PC-3 (cell line): ENCODE results near the gene UBE2QL1. TPM values are rescaled to one million over a fixed set of nuclear protein-coding genes. Genes with fewer than 3 reads are reported as not detected.

Experiments used
- ATAC-seq: fragments of 200-7000 bp; cut with Tn5 transposase; 2 replicates; pipeline ENCODE4 v1.9.1; 2020; ENCODE audit warnings: mild to moderate bottlenecking, moderate library complexity
- BruUV-seq: library from RNA; stranded (reverse); fragments of 400-500 nt; replicated peaks from 2 replicates; lab custom pipeline; 2021; lab: Mats Ljungman, UMichigan
- CTCF ChIA-PET: fragments of 300-600 bp; sonication (Branson Sonifier 250); formaldehyde crosslinking; loops from one replicate; lab custom pipeline; 2022; ENCODE audit warnings: antibody characterized with exemption; lab: Charles Lee
- POLR2A ChIA-PET: fragments of 300-600 bp; sonication (Branson Sonifier 250); formaldehyde crosslinking; loops from one replicate; lab custom pipeline; 2022; ENCODE audit warnings: antibody characterized with exemption; ENCODE audit not compliant: unreplicated experiment; lab: Charles Lee
- DNase-seq: peaks from one replicate; pipeline ENCODE4 v3.0.0-alpha.2; 2015
- H2AFZ ChIP-seq: fragments of 300-600 bp; sonication (generic); 2 replicates; pipeline ENCODE4 v1.6.0; 2016; ENCODE audit warnings: antibody characterized with exemption, low read length
- H3F3A ChIP-seq: fragments of 300-600 bp; sonication (generic); one replicate; pipeline ENCODE4 v1.6.0; 2017; ENCODE audit warnings: antibody characterized with exemption, low read length, control low read depth, mild to moderate bottlenecking; ENCODE audit not compliant: unreplicated experiment
- H3K27ac ChIP-seq: fragments of 300-600 bp; sonication (generic); 2 replicates; pipeline ENCODE4 v1.5.1; 2016; ENCODE audit warnings: mild to moderate bottlenecking, low read length
- H3K27me3 ChIP-seq: fragments of 300-600 bp; sonication (generic); 2 replicates; pipeline ENCODE4 v1.6.1; 2016; ENCODE audit warnings: low read length, mixed read lengths
- H3K36me3 ChIP-seq: fragments of 300-600 bp; sonication (generic); 2 replicates; pipeline ENCODE4 v1.6.1; 2016; ENCODE audit warnings: low read depth, mixed run types, low read length, mixed read lengths
- H3K4me1 ChIP-seq: fragments of 300-600 bp; sonication (generic); 2 replicates; pipeline ENCODE4 v1.5.1; 2016; ENCODE audit warnings: low read length; ENCODE audit not compliant: insufficient read depth
- H3K4me2 ChIP-seq: fragments of 300-600 bp; sonication (generic); 2 replicates; pipeline ENCODE4 v1.6.0; 2016; ENCODE audit warnings: low read length
- H3K4me3 ChIP-seq: fragments of 300-600 bp; sonication (generic); 2 replicates; pipeline ENCODE4 v1.5.1; 2016; ENCODE audit warnings: mild to moderate bottlenecking, low read length, mixed read lengths
- H3K79me2 ChIP-seq: fragments of 300-600 bp; sonication (generic); 2 replicates; pipeline ENCODE4 v1.6.1; 2017; ENCODE audit warnings: low read length, mixed read lengths
- H3K9ac ChIP-seq: fragments of 300-600 bp; sonication (generic); 2 replicates; pipeline ENCODE4 v1.6.0; 2016; ENCODE audit warnings: mild to moderate bottlenecking, low read length
- H3K9me2 ChIP-seq: fragments of 300-600 bp; sonication (generic); replicated peaks from 2 replicates; pipeline ENCODE4 v1.6.1; 2016; ENCODE audit warnings: mixed run types, low read length, mixed read lengths
- H3K9me3 ChIP-seq: fragments of 300-600 bp; sonication (generic); 2 replicates; pipeline ENCODE4 v1.6.1; 2016; ENCODE audit warnings: low read length, mixed read lengths
- H4K20me1 ChIP-seq: fragments of 300-600 bp; sonication (generic); 2 replicates; pipeline ENCODE4 v1.6.1; 2016; ENCODE audit warnings: low read length, mixed read lengths
- EZH2 ChIP-seq: fragments of 300-600 bp; sonication (generic); IDR thresholded peaks from one replicate; pipeline ENCODE4 v1.6.1; 2017; ENCODE audit warnings: antibody characterized with exemption, mild to moderate bottlenecking, low read length; ENCODE audit not compliant: unreplicated experiment
- EZH2phosphoT487 ChIP-seq: fragments of 300-600 bp; sonication (generic); IDR thresholded peaks from 2 replicates; pipeline ENCODE4 v1.6.1; 2018; ENCODE audit warnings: mild to moderate bottlenecking, antibody characterized with exemption, low read length, borderline replicate concordance
- intact Hi-C: fragments of 100-400 bp; cut with micrococcal nuclease; formaldehyde crosslinking; loops from 2 replicates; pipeline ENCODE4 v1.9.0; 2023
- total RNA-seq: library from RNA; depleted of rRNA; stranded (reverse); fragments of >200 nt; gene quantifications from 2 replicates; pipeline ENCODE4 v1.2.3, GENCODE V29; 2014
- TF ChIP-seq, protein P1 (sequence below): fragments of 300-600 bp; sonication (generic); conservative IDR thresholded peaks from 2 replicates; pipeline ENCODE4 v1.5.1; 2017; ENCODE audit warnings: antibody characterized with exemption, low read depth, mild to moderate bottlenecking, low read length

UBE2QL1 gene
- total RNA-seq, 1 experiment from 2014 or later, result 8.8 TPM

DNA sequence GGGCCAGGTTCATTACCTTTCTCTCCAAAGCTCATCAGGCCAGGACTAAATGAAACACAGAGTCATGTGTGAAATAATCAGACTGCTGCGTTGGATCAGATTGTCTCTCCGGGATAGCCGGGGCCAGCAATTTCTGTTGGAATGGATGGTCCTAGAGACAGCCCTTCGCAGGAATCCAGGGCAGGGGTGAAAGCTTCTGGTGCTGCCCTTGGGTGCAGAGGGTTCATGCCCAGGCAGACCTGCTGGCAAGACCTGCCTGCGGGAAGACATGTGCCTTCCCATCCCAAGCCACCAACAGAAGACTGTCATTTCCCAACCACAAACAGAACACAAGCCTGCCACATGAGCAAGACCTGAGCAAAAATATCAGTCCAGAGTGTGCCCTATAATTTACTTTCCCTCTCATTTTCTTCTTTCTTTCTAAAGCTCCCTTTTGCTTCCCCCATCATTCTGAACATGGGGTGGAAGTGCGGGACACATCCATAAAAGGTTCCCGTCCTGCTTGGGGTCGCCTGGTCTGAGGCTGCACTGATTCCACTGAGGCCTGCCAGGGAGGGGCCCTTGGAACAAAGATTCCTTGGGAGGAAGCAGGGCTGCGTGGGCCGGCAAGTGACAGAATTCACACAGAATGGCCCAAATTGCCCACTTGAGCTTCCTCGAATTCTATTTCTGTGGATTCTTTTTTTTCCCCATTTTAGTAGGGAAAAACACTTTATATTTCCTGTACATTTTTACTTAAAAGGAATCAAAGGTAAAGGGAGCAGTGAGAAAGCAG lies 57.3 kb downstream of the UBE2QL1 start:
- 0 out of 2 replicates have a peak, but pooled peaks cover 3% of the 10 kb centered on the region for H3K9me2 ChIP-seq
- H3K79me2 ChIP-seq, result no peaks in the 10 kb centered on the region
- no peaks in the 10 kb centered on the region for H3K9me3 ChIP-seq
- no peak for ATAC-seq
- no peak overlapping the region for H3K9ac ChIP-seq
- POLR2A ChIA-PET, result no interaction called here
- no peaks in the 10 kb centered on the region for H3F3A ChIP-seq
- no peaks in the 10 kb centered on the region for H3K27me3 ChIP-seq
- H3K4me1 ChIP-seq, result peaks cover 19% of the 10 kb centered on the region
- H2AFZ ChIP-seq, result no peak overlapping the region
- no peak overlapping the region for H3K4me3 ChIP-seq
- H3K4me2 ChIP-seq, result no peak overlapping the region; the same call in 1 of the 2 replicates
- no peak for DNase-seq
- no peak for TF ChIP-seq EZH2
- TF ChIP-seq, protein P1, sequence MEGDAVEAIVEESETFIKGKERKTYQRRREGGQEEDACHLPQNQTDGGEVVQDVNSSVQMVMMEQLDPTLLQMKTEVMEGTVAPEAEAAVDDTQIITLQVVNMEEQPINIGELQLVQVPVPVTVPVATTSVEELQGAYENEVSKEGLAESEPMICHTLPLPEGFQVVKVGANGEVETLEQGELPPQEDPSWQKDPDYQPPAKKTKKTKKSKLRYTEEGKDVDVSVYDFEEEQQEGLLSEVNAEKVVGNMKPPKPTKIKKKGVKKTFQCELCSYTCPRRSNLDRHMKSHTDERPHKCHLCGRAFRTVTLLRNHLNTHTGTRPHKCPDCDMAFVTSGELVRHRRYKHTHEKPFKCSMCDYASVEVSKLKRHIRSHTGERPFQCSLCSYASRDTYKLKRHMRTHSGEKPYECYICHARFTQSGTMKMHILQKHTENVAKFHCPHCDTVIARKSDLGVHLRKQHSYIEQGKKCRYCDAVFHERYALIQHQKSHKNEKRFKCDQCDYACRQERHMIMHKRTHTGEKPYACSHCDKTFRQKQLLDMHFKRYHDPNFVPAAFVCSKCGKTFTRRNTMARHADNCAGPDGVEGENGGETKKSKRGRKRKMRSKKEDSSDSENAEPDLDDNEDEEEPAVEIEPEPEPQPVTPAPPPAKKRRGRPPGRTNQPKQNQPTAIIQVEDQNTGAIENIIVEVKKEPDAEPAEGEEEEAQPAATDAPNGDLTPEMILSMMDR, result no peak
- no peak for TF ChIP-seq EZH2phosphoT487
- no peaks in the 10 kb centered on the region for H4K20me1 ChIP-seq
- no peaks in the 10 kb centered on the region for H3K36me3 ChIP-seq
- CTCF ChIA-PET, result no interaction called here
- BruUV-seq, result no TSS peak
- peak overlapping the region; percentile 33 for H3K27ac ChIP-seq
- intact Hi-C loops, result no loop called here

DNA sequence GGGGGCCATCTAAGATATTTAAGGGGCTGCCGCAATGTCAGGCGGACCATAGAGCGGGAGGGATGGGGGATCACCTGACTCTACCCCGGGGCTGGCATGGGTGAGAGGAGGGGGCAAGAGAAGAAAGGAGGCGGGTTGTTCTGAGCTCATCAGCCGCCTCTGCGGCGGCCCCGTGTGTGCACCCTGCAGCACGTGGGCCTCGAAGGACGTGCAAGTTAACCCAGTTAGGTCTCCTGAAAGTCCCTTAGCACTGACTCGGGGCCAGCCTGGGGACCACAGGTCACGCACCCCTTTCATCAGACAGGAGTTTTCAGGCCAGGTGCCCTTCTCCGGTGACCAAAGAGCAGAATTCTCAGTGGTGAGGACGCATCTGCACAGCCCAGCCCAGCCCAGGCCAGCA lies 58.0 kb downstream of the UBE2QL1 start:
- H3K9ac ChIP-seq, result no peak overlapping the region
- H3K27me3 ChIP-seq, result no peaks in the 10 kb centered on the region
- H4K20me1 ChIP-seq, result no peaks in the 10 kb centered on the region
- no peak overlapping the region for H2AFZ ChIP-seq
- no peak overlapping the region for H3K4me2 ChIP-seq
- H3K4me3 ChIP-seq, result no peak overlapping the region
- H3K4me1 ChIP-seq, result peaks cover 19% of the 10 kb centered on the region
- DNase-seq (no peak), ATAC-seq (no peak)
- no peaks in the 10 kb centered on the region for H3K79me2 ChIP-seq
- H3K9me2 ChIP-seq, result 0 out of 2 replicates have a peak, but pooled peaks cover 3% of the 10 kb centered on the region
- intact Hi-C loops, result no loop called here
- H3K9me3 ChIP-seq, result no peaks in the 10 kb centered on the region
- ChIA-PET CTCF (no interaction called here), POLR2A (no interaction called here)
- no peaks in the 10 kb centered on the region for H3K36me3 ChIP-seq
- TF ChIP-seq, protein P1, result no peak
- TF ChIP-seq EZH2 (no peak), EZH2phosphoT487 (no peak)
- no TSS peak for BruUV-seq
- H3K27ac ChIP-seq, result no peak overlapping the region
- H3F3A ChIP-seq, result no peaks in the 10 kb centered on the region

DNA sequence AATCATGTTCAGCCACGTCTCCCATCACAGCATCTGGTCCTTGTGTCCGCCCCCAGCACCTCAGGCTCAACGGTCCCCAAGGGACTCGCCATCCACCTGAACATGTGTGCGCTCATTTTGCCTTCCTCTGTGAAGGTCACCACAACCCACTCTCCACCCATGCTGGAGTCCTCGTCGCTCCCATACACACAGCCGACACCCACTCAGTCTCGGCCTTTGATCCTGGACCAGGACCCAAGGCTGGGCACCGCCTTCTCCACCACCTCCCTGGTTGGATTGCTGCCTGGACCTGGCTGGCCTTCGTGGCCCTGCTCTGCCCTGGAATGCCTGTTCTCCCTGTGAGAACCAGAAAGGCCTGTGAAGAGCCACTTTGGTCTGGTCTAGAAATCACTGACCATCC lies 60.3 kb downstream of the UBE2QL1 start:
- no peaks in the 10 kb centered on the region for H3K9me3 ChIP-seq
- no TSS peak for BruUV-seq
- TF ChIP-seq EZH2 (no peak), EZH2phosphoT487 (no peak)
- TF ChIP-seq, protein P1, result no peak
- 0 out of 2 replicates have a peak, but pooled peaks cover 3% of the 10 kb centered on the region for H3K9me2 ChIP-seq
- H3K4me2 ChIP-seq, result no peak overlapping the region
- no peaks in the 10 kb centered on the region for H3K27me3 ChIP-seq
- no peaks in the 10 kb centered on the region for H3K79me2 ChIP-seq
- ChIA-PET CTCF (no interaction called here), POLR2A (no interaction called here)
- no peaks in the 10 kb centered on the region for H4K20me1 ChIP-seq
- ATAC-seq (no peak), DNase-seq (no peak)
- H2AFZ ChIP-seq, result no peak overlapping the region
- H3K4me1 ChIP-seq, result peaks cover 19% of the 10 kb centered on the region
- no peaks in the 10 kb centered on the region for H3K36me3 ChIP-seq
- intact Hi-C loops, result no loop called here
- no peak overlapping the region for H3K9ac ChIP-seq
- H3K4me3 ChIP-seq, result no peak overlapping the region
- H3K27ac ChIP-seq, result no peak overlapping the region
- no peaks in the 10 kb centered on the region for H3F3A ChIP-seq
